WTC11 (cell line): Measurements from ENCODE around the gene OVOL1. TPM values are rescaled to one million over a fixed set of nuclear protein-coding genes. Genes with fewer than 3 reads are reported as not detected.

Experiments
- ATAC-seq: fragments of 200-7000 bp; cut with Tn5 transposase; 2 replicates; pipeline ENCODE4 v1.10.0; 2021; ENCODE audit warnings: mild to moderate bottlenecking, moderate library complexity
- CTCF ChIA-PET: fragments of 300-600 bp; sonication (Branson Sonifier 250); formaldehyde crosslinking; loops from one replicate; lab custom pipeline; 2021; ENCODE audit warnings: antibody characterized with exemption; lab: Charles Lee
- POLR2A ChIA-PET: fragments of 350-600 bp; sonication (Branson Sonifier 250); formaldehyde crosslinking; loops from one replicate; lab custom pipeline; 2021; ENCODE audit warnings: antibody characterized with exemption; lab: Charles Lee
- DNase-seq: peaks from one replicate; pipeline ENCODE4 v3.0.0; 2021; ENCODE audit warnings: low spot score
- H3K27ac Mint-ChIP-seq: 2 replicates; pipeline ENCODE4 v1.8.0; 2021; ENCODE audit warnings: mixed read lengths
- H3K27me3 Mint-ChIP-seq: 2 replicates; pipeline ENCODE4 v1.8.0; 2021; ENCODE audit warnings: low read depth, mild to moderate bottlenecking, moderate library complexity, mixed read lengths
- H3K36me3 Mint-ChIP-seq: 2 replicates; pipeline ENCODE4 v1.8.0; 2021; ENCODE audit warnings: mixed read lengths
- H3K4me1 Mint-ChIP-seq: 2 replicates; pipeline ENCODE4 v1.8.0; 2022; ENCODE audit warnings: mixed read lengths
- H3K4me3 Mint-ChIP-seq: 2 replicates; pipeline ENCODE4 v1.8.0; 2021; ENCODE audit warnings: mild to moderate bottlenecking, moderate library complexity, mixed read lengths
- H3K9me3 Mint-ChIP-seq: 2 replicates; pipeline ENCODE4 v1.8.0; 2021; ENCODE audit warnings: mixed read lengths
- ATF1 ChIP-seq: sonication (generic); formaldehyde crosslinking; IDR thresholded peaks from 2 replicates; pipeline ENCODE4 v1.8.1; 2023; ENCODE audit warnings: mild to moderate bottlenecking, moderate library complexity, missing genetic modification reagents
- CBFB ChIP-seq: sonication (generic); formaldehyde crosslinking; IDR thresholded peaks from 2 replicates; pipeline ENCODE4 v1.8.1; 2022; ENCODE audit warnings: mild to moderate bottlenecking, low read depth, missing genetic modification reagents
- CREB1 ChIP-seq: sonication (generic); formaldehyde crosslinking; IDR thresholded peaks from 2 replicates; pipeline ENCODE4 v1.8.0; 2023; ENCODE audit warnings: mild to moderate bottlenecking, missing genetic modification reagents
- GTF2I ChIP-seq: fragments of 250-450 bp; sonication (Bioruptor Pico); conservative IDR thresholded peaks from 2 replicates; pipeline ENCODE4 v1.4.0; 2021; ENCODE audit warnings: mild to moderate bottlenecking
- HMGA2 ChIP-seq: fragments of 250-450 bp; sonication (Bioruptor Pico); IDR thresholded peaks from 2 replicates; pipeline ENCODE4 v1.4.0; 2021; ENCODE audit warnings: mild to moderate bottlenecking, moderate library complexity
- PRRX2 ChIP-seq: fragments of 250-450 bp; sonication (Bioruptor Pico); IDR thresholded peaks from 2 replicates; pipeline ENCODE4 v1.8.0; 2021; ENCODE audit warnings: mild to moderate bottlenecking
- RORB ChIP-seq: fragments of 250-450 bp; sonication (Bioruptor Pico); IDR thresholded peaks from 2 replicates; pipeline ENCODE4 v1.9.0; 2021; ENCODE audit warnings: mild to moderate bottlenecking
- total RNA-seq: library from RNA; stranded (reverse); gene quantifications from 3 replicates; pipeline ENCODE4 v1.2.3, GENCODE V29; 2021
- TF ChIP-seq, protein P1 (sequence below): fragments of 250-450 bp; sonication (Bioruptor Pico); conservative IDR thresholded peaks from 2 replicates; pipeline ENCODE4 v1.9.0; 2021; ENCODE audit warnings: mild to moderate bottlenecking
- TF ChIP-seq, protein P2 (sequence below): fragments of 250-450 bp; sonication (Bioruptor Pico); IDR thresholded peaks from 2 replicates; pipeline ENCODE4 v1.9.0; 2021; ENCODE audit warnings: mild to moderate bottlenecking
- TF ChIP-seq, protein P3 (sequence below): fragments of 250-450 bp; sonication (Bioruptor Pico); IDR thresholded peaks from 2 replicates; pipeline ENCODE4 v2.1.2; 2022; ENCODE audit warnings: mild to moderate bottlenecking, moderate library complexity
- TF ChIP-seq, protein P4 (sequence below): sonication (generic); formaldehyde crosslinking; IDR thresholded peaks from 2 replicates; pipeline ENCODE4 v1.8.0; 2022; ENCODE audit warnings: mild to moderate bottlenecking, missing genetic modification reagents
- TF ChIP-seq, protein P5 (sequence below): sonication (generic); formaldehyde crosslinking; IDR thresholded peaks from 2 replicates; pipeline ENCODE4 v1.8.1; 2023; ENCODE audit warnings: mild to moderate bottlenecking, missing genetic modification reagents, moderate library complexity
- TF ChIP-seq, protein P6 (sequence below): sonication (generic); formaldehyde crosslinking; IDR thresholded peaks from 2 replicates; pipeline ENCODE4 v1.8.1; 2023; ENCODE audit warnings: mild to moderate bottlenecking, missing genetic modification reagents, borderline replicate concordance
- TF ChIP-seq, protein P7 (sequence below): sonication (generic); formaldehyde crosslinking; IDR thresholded peaks from 2 replicates; pipeline ENCODE4 v1.8.1; 2022; ENCODE audit warnings: mild to moderate bottlenecking, missing genetic modification reagents, moderate library complexity, borderline replicate concordance
- TF ChIP-seq, protein P8 (sequence below): fragments of 250-450 bp; sonication (Bioruptor Pico); IDR thresholded peaks from 2 replicates; pipeline ENCODE4 v1.8.0; 2021; ENCODE audit warnings: mild to moderate bottlenecking

The OVOL1 gene
- total RNA-seq, 1 experiment from 2014 or later: 6.8 TPM

DNA sequence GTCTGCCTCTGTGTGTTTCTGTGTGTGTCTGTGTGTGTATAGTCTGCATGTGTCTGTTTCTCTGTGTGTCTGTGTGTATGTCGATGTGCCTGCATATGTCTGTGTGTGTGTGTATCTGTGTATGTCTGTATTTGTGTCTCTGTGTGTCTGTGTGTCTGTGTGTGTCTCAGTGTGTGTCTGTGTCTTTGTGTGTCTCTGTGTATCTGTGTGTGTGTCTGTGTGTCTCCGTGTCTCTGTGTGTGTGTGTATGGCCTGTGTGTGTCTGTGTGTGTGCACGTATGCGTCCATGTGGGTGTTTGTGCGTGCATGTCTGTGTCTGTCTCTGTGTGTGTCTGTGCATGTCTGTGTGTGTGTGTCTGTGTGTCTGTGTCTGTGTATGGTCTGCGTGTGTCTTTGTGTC, 47.3 kb downstream of the OVOL1 start:
- Mint-ChIP-seq H3K4me1 (peaks cover 10% of the 10 kb centered on the region), H3K27ac (no peak overlapping the region), H3K27me3 (peaks cover 19% of the 10 kb centered on the region), H3K4me3 (no peak overlapping the region), H3K36me3 (no peaks in the 10 kb centered on the region), H3K9me3 (peaks cover 5% of the 10 kb centered on the region; the same call in 1 of the 2 replicates)
- TF ChIP-seq, protein P1, sequence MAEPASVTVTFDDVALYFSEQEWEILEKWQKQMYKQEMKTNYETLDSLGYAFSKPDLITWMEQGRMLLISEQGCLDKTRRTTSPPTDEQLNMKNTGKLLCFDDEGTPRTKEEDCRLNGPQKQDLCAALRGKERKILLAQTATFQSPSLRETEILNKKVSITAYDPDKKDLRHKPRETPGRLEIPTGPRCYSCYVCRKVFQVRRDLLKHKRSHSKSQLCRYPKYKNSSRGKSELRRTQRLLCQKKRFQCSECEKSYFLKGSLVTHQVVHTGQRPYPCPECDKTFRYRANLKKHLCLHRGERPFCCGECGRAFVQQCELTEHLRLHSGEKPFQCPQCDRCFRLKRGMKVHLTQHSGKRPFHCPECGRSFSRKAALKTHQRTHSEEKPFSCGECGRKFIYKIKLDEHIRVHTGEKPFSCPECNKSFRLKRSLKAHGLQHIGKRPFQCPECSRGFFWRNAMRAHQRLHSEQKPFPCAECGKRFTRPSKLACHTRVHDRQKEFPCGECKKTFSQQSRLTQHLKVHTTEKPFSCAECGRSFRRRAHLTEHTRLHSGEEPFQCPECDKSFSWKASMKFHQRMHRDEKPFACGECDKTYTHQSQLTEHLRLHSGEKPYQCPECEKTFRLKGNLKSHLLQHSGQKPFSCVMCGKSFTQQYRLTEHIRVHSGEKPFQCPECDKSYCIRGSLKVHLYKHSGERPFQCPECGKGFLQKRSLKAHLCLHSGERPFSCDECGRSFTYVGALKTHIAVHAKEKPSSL (CRISPR knock-in tag): no peak
- TF ChIP-seq, protein P2, sequence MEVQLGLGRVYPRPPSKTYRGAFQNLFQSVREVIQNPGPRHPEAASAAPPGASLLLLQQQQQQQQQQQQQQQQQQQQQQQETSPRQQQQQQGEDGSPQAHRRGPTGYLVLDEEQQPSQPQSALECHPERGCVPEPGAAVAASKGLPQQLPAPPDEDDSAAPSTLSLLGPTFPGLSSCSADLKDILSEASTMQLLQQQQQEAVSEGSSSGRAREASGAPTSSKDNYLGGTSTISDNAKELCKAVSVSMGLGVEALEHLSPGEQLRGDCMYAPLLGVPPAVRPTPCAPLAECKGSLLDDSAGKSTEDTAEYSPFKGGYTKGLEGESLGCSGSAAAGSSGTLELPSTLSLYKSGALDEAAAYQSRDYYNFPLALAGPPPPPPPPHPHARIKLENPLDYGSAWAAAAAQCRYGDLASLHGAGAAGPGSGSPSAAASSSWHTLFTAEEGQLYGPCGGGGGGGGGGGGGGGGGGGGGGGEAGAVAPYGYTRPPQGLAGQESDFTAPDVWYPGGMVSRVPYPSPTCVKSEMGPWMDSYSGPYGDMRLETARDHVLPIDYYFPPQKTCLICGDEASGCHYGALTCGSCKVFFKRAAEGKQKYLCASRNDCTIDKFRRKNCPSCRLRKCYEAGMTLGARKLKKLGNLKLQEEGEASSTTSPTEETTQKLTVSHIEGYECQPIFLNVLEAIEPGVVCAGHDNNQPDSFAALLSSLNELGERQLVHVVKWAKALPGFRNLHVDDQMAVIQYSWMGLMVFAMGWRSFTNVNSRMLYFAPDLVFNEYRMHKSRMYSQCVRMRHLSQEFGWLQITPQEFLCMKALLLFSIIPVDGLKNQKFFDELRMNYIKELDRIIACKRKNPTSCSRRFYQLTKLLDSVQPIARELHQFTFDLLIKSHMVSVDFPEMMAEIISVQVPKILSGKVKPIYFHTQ (CRISPR knock-in tag): no peak
- TF ChIP-seq PRRX2 (CRISPR knock-in tag): no peak
- TF ChIP-seq, protein P3, sequence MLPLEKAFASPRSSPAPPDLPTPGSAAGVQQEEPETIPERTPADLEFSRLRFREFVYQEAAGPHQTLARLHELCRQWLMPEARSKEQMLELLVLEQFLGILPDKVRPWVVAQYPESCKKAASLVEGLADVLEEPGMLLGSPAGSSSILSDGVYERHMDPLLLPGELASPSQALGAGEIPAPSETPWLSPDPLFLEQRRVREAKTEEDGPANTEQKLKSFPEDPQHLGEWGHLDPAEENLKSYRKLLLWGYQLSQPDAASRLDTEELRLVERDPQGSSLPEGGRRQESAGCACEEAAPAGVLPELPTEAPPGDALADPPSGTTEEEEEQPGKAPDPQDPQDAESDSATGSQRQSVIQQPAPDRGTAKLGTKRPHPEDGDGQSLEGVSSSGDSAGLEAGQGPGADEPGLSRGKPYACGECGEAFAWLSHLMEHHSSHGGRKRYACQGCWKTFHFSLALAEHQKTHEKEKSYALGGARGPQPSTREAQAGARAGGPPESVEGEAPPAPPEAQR (CRISPR knock-in tag): no peak
- TF ChIP-seq HMGA2 (CRISPR knock-in tag): no peak
- TF ChIP-seq, protein P4, sequence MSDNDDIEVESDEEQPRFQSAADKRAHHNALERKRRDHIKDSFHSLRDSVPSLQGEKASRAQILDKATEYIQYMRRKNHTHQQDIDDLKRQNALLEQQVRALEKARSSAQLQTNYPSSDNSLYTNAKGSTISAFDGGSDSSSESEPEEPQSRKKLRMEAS (CRISPR knock-in tag): no peak
- TF ChIP-seq CBFB (CRISPR knock-in tag): no peak
- no peak for TF ChIP-seq GTF2I
- no peak for TF ChIP-seq RORB (CRISPR knock-in tag)
- TF ChIP-seq, protein P5, sequence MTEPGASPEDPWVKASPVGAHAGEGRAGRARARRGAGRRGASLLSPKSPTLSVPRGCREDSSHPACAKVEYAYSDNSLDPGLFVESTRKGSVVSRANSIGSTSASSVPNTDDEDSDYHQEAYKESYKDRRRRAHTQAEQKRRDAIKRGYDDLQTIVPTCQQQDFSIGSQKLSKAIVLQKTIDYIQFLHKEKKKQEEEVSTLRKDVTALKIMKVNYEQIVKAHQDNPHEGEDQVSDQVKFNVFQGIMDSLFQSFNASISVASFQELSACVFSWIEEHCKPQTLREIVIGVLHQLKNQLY: no peak
- TF ChIP-seq, protein P6, sequence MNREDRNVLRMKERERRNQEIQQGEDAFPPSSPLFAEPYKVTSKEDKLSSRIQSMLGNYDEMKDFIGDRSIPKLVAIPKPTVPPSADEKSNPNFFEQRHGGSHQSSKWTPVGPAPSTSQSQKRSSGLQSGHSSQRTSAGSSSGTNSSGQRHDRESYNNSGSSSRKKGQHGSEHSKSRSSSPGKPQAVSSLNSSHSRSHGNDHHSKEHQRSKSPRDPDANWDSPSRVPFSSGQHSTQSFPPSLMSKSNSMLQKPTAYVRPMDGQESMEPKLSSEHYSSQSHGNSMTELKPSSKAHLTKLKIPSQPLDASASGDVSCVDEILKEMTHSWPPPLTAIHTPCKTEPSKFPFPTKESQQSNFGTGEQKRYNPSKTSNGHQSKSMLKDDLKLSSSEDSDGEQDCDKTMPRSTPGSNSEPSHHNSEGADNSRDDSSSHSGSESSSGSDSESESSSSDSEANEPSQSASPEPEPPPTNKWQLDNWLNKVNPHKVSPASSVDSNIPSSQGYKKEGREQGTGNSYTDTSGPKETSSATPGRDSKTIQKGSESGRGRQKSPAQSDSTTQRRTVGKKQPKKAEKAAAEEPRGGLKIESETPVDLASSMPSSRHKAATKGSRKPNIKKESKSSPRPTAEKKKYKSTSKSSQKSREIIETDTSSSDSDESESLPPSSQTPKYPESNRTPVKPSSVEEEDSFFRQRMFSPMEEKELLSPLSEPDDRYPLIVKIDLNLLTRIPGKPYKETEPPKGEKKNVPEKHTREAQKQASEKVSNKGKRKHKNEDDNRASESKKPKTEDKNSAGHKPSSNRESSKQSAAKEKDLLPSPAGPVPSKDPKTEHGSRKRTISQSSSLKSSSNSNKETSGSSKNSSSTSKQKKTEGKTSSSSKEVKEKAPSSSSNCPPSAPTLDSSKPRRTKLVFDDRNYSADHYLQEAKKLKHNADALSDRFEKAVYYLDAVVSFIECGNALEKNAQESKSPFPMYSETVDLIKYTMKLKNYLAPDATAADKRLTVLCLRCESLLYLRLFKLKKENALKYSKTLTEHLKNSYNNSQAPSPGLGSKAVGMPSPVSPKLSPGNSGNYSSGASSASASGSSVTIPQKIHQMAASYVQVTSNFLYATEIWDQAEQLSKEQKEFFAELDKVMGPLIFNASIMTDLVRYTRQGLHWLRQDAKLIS (CRISPR knock-in tag): no peak
- no peak for TF ChIP-seq ATF1 (CRISPR knock-in tag)
- TF ChIP-seq, protein P7, sequence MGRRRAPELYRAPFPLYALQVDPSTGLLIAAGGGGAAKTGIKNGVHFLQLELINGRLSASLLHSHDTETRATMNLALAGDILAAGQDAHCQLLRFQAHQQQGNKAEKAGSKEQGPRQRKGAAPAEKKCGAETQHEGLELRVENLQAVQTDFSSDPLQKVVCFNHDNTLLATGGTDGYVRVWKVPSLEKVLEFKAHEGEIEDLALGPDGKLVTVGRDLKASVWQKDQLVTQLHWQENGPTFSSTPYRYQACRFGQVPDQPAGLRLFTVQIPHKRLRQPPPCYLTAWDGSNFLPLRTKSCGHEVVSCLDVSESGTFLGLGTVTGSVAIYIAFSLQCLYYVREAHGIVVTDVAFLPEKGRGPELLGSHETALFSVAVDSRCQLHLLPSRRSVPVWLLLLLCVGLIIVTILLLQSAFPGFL (CRISPR knock-in tag): no peak
- TF ChIP-seq, protein P8, sequence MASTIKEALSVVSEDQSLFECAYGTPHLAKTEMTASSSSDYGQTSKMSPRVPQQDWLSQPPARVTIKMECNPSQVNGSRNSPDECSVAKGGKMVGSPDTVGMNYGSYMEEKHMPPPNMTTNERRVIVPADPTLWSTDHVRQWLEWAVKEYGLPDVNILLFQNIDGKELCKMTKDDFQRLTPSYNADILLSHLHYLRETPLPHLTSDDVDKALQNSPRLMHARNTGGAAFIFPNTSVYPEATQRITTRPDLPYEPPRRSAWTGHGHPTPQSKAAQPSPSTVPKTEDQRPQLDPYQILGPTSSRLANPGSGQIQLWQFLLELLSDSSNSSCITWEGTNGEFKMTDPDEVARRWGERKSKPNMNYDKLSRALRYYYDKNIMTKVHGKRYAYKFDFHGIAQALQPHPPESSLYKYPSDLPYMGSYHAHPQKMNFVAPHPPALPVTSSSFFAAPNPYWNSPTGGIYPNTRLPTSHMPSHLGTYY: no peak
- TF ChIP-seq CREB1 (CRISPR knock-in tag): no peak
- CTCF ChIA-PET: interaction anchor here (1.0 to 4.1 kb wide), 9 partner anchors 17 to 211 kb away, joined by 4 to 35 read pairs (median 7); partner anchors contain the start of genes FIBP and MUS81
- ATAC-seq (no peak), DNase-seq (no peak)
- POLR2A ChIA-PET: interaction anchor here (0.6 to 2.4 kb wide), 3 partner anchors 16 to 25 kb away, joined by 3 to 16 read pairs (median 3); partner anchors contain the start of gene MUS81
